GM18502 (cell line): ENCODE data around the gene RORC.

Experiments used
- ATAC-seq: cut with Tn5 transposase; IDR thresholded peaks from one replicate; pipeline ENCODE4 v1.9.1; 2021; ENCODE audit warnings: mild to moderate bottlenecking; ENCODE audit not compliant: unreplicated experiment, poor library complexity

The RORC gene

DNA sequence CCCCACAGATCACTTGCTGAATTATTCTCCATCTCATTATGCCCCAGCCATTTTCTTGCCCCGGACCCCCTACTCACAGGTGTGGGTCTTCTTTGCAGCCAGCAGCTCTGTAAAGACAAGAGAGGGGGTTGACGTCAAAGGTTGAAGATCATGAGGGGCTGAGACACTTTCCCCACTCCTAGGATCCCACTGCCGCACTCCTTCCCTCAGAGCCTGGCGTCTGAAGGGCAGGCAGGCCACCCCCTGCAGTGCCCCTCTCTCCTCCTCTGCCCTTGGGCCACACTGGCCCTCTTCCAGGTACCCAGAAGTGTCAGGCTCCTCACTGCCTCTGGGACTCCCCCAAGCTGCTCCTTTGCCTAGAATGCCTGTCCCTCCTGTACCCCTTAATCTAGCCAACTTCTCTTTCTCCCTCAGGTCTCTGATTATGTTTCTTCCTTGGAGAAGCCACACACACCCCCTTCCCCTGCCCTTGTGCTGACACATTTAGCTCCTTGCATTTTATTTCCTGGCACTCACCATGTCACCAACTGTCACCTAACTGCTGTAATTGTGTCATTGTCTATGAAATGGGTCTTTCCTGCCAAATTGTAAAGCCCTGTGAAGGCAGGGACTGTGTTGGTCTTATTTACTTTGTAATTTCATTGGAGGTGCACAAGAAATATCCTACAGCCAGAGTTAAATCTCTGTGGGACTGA, 2.1 kb downstream of the RORC start:
- ATAC-seq, result no peak

DNA sequence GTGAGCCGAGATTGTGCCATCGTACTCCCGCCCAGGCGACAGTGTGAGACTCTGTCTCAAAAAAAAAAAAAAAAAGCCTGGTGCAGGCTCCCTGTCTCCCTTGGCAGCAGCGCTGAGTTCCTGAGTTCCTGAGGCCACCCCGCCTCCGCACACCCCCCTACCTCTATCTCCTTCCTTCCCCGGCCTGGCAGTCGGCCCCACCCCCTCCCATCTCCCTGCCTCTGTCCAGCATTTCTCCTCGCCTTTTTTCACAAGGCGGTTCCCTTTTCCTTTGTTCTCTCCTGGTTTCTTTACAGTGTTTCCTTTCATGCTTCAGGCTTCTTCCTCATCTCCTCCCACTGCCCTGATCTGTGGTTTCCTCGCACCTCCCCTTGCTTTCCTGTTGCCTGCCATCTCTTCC, 2.7 kb downstream of the RORC start:
- no peak for ATAC-seq

DNA sequence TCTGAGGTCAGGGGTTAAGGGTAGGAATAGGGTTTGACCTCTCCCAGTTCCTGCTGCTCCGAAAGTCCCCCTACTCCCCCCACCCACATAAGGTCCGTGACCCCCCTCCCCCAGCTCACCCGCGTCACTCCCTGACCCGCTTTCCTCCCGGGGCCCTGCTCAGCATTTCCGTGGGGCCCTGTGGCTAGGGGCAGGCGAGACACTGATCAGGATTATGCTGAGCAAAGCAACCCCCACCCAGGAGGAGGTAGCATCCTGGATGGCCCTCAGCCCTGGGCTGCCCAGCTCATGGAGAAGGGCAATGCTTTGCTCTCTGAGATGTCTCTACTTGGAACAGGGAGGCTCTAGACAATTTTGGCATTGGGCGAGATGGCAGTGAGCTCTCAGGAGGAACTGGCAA, 3.7 kb downstream of the RORC start:
- ATAC-seq, result no peak

DNA sequence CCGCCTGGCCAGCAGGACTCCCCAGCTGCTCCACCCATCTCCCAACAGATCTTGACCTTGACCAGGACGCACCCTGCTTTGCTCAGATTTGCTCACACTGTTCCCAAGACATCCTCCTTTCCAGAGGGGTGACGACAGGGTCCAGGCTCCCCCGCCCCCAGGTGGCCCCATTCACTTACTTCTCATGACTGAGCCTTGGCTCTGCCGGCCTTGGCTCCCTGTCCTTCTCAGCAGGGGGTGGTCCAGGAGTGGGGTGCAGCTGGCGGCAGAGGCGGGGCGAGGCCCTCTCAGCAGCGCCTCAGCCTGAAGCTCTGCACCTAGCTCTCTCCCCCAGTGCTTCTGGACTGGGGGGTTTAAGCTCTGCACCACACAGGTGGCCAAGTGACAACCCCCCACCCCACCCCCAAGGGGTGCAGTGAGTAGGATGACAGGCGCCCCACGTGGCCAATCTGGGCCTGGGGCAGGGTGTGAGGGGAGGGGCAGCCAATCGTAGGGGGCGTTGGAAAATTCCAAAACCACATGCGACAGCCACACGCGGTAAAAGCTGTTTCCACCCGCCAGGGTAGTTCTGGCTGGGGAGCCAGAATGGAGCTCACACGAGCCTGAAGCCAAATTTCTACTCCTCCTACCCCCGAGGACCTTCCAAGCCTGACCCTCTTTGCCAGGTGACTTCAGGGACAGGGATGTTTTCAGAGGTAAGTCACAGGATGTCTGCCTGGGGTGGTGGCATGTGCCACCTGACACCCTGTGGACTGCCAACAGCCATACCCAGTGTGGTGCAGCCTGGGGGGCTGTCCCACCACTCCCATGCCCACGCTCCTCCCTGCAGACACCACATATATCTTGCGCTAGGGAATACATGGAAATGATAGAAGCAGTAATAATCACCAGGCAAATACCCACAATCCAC, 5.6 kb downstream of the RORC start:
- ATAC-seq, result no peak

DNA sequence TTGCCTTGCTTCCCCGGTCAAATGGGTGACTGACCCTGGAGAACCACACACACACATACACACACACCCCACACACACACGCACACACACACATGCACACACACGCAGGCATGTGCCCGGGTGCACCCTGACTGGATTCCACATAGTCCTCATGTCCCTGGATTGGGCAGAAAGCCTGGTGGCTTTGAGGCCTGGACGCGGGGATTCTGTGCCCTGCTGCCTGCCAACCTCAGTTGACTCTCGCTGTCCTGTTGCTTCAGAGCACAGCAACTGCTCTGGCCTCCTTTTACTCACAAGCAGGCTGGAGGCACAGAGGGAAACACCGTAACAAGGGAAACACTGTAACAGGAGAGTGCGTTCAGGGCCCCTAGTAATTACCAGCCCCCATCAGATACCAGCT, 6.4 kb downstream of the RORC start:
- ATAC-seq, result no peak

DNA sequence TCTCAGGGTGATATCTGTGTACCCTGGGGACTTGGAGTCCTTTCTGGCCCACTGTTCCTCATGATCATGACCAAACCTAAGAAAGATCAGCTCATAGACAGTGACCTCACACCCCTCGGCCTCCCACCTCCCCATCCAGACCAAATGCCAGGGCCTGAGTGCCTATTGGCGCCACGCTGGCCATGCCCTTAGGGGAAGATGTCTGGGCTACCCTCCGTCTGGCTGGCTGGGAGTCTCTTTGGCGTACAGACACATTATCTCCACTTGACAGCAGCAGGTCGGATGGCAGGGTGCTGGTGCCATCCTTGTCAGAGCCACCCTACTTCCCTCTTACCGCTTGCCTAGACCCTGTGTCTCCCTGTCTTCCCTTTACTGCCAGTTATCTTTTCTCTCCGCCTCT, 8.4 kb downstream of the RORC start:
- no peak for ATAC-seq

DNA sequence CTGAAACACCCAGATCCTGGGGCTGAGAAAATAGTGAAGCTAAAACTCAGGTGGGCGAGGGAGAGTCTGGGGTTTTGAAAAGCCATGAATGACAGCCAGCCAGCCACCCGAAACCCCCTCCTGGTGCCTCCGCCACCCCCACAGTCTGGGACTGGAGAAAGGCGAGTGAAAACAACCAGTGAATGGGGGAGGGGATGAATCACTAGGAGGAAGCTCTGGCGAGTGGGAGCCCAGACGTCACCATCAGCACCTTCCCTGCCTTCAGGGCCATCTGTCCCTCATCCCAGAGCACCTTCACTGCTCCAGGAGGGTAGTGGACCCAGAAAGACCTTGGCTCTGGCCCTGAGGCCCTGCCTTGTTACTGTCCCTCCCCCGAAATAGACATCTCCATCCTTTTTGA, 9.2 kb downstream of the RORC start:
- no peak for ATAC-seq

DNA sequence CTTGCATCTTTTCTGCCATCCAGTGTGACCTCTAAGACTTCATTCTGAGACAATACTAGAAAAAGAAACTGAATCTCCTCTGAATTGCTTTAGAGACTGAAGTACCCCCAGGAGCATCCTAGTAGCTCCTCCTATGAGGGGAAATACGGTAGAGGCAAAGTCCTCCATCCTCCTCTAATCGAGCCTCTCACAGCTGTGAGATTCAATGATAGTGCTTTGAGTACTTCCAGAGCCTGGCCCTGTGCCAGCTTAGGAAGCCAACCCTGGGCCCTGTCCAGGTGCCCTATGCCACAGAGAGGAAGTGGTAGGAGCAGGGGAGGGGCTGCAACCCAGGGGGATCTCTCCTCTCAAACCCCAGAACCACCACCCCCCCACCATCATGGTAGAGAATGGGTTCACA, 10.7 kb downstream of the RORC start:
- ATAC-seq, result no peak

DNA sequence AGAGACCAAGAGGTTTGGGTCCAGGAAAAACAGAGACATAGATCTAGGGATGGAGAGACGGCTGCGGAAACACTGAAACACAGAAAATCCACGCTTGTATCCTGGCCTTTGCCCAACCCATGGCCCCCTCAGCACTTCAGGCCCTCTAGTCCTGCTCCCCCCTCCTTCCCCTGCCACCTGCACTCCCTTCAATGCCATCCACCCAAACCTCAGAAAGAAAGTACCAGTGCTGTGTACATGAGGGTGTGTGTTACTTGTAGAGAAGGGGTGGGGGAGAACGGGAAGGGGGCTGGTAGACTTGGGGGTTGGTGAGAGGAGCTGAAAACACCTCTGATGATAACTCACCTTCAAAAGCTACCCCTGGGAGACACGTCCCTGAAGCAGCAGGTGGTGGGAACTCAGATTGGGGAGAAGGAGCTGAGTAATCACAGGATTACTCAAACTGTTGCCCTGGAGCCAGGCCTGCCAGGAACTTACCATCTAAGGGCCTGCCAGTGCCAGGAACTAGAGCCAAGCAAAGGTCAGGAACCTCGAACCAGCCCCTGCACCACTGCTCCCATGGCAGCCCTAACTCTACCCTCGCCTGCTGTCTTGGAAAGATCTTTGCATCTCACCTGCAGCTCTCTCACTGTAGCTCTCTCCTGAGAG, 11.5 kb downstream of the RORC start:
- ATAC-seq, result no peak

DNA sequence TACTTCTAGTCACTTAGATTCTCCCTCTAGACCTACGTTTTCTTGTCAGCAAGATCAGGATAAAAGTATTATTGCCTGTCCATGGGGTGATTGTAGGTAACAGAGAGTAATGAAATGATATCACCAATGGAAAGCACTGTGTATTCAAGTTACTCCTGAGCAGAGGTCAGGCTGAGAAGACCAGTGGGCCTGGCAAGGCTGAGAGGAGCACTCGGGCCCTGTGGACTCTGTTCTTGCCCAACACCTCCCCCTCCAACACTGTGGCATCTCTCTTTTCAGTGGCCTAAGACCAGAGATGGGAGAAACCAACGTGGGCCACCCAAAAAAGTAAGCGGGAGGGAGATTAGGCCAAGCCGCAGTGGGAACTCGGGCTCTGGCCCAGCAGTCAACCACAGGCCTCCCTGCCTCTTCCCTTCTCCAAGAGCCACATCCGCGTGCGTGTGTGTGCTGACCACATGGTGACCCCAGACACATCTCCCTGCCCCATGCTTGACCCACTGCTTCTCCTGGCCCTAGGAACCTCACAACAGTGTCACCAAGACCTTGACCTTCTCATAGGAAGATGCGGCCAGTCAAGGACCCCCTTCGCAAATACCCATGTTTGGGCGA, 12.3 kb downstream of the RORC start:
- no peak for ATAC-seq

DNA sequence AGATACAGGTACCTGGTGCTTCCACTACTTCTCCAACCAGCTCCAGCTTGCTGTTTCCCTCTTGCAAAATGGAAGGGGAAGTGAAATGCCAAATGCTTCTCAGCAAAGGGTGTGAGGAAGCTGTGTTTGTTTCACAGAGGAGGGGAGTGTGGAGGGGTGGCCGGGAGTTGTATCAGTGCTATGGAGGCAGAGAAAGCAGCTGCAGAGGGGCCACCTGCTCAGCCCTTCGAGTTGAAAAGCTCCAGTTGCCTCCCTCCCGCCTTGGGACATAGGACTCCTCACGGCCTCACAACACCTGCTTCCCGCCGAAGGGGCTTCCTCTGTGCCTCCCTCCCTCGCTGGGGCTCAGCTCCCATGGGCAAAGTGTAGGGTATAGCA, 14.3 kb downstream of the RORC start:
- ATAC-seq, result no peak

DNA sequence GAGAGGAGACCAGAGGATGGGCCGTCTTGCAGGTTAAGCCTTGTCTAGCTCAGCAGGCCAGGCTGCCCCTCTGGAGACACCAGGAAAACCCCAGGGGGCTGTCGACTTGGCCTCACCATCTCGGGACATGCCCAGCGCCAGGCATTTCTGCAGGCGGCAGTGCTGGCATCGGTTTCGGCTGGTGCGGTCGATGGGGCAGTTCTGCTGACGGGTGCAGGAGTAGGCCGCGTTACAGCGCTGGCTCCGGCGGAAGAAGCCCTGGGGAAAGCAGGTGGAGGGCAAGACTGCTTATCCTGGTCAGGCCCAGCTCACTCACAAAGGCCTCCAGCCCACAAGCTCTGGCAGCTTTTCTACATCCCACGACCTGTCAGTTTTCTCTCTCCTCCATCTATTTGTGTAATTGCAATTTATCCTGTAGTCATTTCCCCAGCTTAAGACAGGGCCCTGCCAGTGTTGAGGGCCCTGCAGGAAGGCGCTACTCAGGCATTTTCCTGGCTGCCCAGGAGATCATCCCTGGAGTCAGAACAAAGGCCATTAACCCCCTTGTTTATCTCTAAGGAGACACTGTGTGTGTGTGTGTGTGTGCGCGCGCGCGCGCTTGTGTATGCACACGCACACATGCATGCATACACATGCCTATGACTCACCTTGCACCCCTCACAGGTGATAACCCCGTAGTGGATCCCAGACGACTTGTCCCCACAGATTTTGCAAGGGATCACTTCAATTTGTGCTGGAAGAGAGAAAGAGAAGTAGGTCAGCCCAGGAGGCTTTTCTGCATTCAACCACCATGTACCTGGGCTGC, 14.9 kb downstream of the RORC start:
- no peak for ATAC-seq

DNA sequence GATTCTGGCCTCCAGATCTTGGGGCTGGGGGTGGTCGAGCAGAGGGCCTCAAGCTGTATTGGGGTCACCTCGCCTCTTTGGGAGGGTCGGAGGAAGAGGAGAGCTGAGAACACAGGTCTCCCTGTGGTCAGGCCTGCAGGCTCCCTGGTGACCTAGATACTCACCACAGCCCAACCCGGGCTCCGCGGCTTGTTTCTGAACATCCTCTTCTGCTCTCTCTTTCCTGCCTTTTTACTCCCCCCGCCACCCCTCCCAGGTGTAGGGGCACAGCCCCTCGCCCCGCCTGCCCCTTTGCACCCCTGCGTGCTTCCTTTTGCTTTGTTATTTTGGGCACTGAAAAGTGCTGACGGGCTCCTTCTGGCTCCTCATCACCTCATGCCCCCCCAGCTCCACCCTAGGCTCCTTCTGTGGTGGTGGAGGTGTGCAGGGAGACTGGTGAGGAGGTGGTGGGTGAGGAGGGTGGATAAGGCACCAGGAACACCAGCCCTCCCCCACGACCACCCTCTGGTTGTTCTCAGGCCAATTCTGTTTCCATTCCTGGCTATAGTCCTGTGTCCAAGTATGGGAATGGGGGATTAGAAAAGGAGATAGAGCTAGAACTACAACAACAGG, 15.8 kb downstream of the RORC start:
- no peak for ATAC-seq

DNA sequence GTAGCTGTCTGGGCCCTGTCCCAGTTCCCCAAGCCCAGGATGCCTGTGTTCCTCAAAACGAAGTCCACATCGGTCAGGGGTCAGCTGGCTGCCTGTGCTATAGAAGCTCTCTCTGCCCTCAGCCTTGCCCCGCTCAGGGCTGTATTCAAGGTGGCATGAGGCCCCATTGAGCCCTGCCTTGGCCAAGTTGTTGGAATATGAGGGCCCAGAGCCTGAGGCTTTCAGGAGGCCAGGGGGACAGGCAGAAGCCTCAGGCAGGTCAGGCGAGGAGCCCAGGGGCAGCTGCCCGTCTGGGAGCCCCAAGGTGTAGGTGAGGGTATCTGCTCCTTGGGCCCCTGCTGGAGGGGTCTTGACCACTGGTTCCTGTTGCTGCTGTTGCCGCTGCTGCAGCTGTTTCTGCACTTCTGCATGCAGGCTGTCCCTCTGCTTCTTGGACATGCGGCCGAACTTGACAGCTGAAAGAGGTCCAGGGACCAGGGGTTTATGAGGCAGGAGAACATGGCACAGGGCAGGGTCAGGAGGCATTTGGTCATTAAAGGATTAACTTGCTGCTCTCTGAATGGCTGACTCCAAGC, 16.5 kb downstream of the RORC start:
- no peak for ATAC-seq

DNA sequence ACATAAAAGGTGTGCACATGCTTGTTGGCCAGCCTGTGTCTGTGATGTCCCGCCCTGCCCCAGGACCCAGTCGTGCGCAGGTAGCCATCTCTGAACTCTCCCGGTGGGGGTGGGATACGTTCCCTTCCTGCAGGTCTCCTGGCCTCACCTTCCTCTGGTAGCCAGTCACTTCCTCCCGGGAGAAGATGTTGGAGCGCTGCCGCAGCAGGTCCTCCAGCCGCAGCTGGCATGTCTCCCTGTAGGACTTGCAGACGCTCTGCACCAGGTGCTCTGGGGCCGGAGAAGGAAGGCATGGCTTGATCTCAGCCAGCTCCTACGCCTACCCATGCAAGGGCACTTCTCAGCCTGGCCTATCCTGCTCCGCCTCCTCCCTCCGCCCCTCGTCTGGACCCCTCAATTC, 17.2 kb downstream of the RORC start:
- no peak for ATAC-seq

DNA sequence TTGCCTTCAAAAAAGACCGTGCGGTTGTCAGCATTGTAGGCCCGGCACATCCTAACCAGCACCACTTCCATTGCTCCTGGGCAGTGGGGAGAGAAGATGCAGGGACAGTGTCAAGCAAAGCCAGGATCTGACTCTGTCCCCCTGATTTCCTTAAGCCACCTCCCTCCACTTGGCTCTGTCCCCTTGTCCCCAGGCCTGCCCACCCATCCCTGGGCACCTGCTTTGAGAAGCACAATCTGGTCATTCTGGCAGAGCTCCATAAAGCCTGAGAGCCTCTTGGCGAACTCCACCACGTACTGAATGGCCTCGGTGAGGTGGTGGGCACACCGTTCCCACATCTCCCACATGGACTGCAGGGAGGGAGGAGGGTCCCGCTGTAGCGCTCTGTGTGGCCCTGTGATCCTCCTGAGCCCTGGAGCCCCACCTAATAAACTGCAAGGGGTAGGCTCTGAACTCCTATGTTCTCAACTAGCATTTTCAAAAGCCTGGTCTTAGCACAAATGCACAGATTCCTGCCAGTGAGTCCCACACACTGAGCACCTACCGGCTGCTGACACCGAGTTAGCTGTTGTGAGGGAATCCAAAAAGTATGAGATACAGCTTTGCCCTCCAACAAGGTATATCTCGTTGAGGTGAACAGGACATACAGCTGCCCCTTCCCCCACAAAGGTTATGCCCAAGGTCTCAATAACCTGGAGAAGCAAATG, 18.2 kb downstream of the RORC start:
- no peak for ATAC-seq

DNA sequence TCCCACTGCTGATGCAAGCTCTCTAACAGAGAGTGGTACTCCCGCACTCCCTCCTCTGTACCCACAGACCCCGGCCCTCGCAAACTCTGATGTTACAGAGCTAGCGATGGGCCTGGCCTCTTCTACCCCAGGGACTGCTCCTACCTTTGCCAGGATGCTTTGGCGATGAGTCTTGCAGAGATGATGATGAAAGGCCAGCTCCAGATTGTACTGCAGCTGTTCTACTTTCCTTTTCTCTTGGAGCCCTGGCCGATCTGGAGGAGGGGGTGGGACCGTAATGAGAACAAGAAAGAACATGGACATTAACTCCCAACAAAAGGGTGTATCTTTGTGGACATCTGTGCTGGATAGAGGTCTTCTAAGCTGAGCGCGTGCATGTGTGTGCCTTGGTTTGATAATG, 20.4 kb downstream of the RORC start:
- ATAC-seq, result no peak

DNA sequence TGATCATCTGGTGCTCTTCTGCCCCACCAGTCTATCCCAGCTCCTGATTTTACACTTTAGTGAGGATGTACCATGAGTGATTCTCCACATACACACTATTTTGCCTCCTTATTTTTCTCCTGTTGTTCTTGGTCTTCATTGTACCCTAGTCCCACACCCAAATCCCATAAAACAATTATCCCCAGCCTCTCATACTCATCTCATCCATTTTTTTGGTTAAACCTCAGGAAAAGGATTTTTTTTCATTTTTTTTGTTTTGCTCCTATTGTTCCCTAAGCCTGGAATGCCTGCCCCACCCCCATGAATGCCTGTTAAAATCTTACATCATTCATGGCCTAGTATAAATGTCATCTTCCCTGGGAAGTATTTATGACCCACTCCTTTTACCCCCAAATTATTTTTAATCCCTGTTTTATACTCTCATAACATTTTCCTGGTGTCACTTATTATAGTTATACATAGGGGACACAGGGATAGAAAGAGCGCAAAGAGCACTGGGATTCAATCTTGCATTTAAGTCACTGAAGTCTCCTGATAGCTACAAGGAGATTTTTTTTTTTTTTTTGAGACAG, 21.5 kb downstream of the RORC start:
- no peak for ATAC-seq
